B cell (primary cell): ENCODE data around the gene GTPBP4. TPM values are rescaled to one million over a fixed set of nuclear protein-coding genes. Genes with fewer than 3 reads are reported as not detected.

Experiments
- ATAC-seq: fragments of 200-7000 bp; cut with Tn5 transposase; one replicate; pipeline ENCODE4 v1.10.0; 2021; ENCODE audit warnings: low read depth, mild to moderate bottlenecking, moderate number of reproducible peaks, moderate library complexity
- CTCF ChIA-PET: fragments of 350-600 bp; sonication (Branson Sonifier 250); formaldehyde crosslinking; loops from one replicate; lab custom pipeline; 2021; ENCODE audit warnings: antibody characterized with exemption, inconsistent platforms; lab: Charles Lee
- POLR2A ChIA-PET: fragments of 350-600 bp; sonication (Branson Sonifier 250); formaldehyde crosslinking; loops from one replicate; lab custom pipeline; 2021; ENCODE audit warnings: antibody characterized with exemption; lab: Charles Lee
- DNase-seq: peaks from one replicate; pipeline ENCODE4 v3.0.0; 2013
- H2AFZ ChIP-seq: 2 replicates; pipeline ENCODE4 v1.6.1; 2012; ENCODE audit warnings: mild to moderate bottlenecking, low read depth, low read length; ENCODE audit not compliant: insufficient read depth, poor library complexity, severe bottlenecking
- H3K27ac ChIP-seq, 2 donors: 1 replicate in 1 of 2; 2 replicates in 1 of 2; pipeline ENCODE4 v1.5.1; 2012 to 2013; ENCODE audit warnings: low read length in 2 of 2, mild to moderate bottlenecking in 2 of 2, moderate library complexity in 1 of 2
- H3K27me3 ChIP-seq, 4 experiments: fragments of 200-600 bp in 1 of 4; sonication (generic) in 1 of 4; replicated peaks in 1 of 4; 1 replicate in 2 of 4; 2 replicates in 2 of 4; pipeline versions ENCODE4 v1.6.1 to v1.7.0; 2013 to 2016; ENCODE audit warnings: low read length in 3 of 4, mild to moderate bottlenecking in 2 of 4, mixed read lengths in 1 of 4, moderate library complexity in 1 of 4; ENCODE audit not compliant: insufficient read depth in 4 of 4, control insufficient read depth in 3 of 4; ENCODE audit errors: control extremely low read depth in 1 of 4
- H3K36me3 ChIP-seq, 2 experiments: replicated peaks in 1 of 2; 1 replicate in 1 of 2; 2 replicates in 1 of 2; pipeline versions ENCODE4 v1.6.1 to v1.7.1; 2013; ENCODE audit warnings: low read length in 1 of 2; ENCODE audit not compliant: insufficient read depth in 2 of 2, control insufficient read depth in 1 of 2; ENCODE audit errors: control extremely low read depth in 1 of 2, extremely low read depth in 1 of 2
- H3K4me1 ChIP-seq, 2 donors: fragments of 200-600 bp in 1 of 2; sonication (generic) in 1 of 2; 1 replicate in 1 of 2; 2 replicates in 1 of 2; pipeline versions ENCODE4 v1.5.1 to v1.6.1; 2013 to 2017; ENCODE audit warnings: low read length in 2 of 2; ENCODE audit not compliant: control insufficient read depth in 2 of 2, insufficient read depth in 2 of 2
- H3K4me2 ChIP-seq: replicated peaks from 2 replicates; pipeline ENCODE3; 2012; ENCODE audit warnings: mild to moderate bottlenecking, low read depth, low read length; ENCODE audit not compliant: poor library complexity, severe bottlenecking
- H3K4me3 ChIP-seq, 5 experiments: fragments of 200-600 bp in 1 of 5; sonication (generic) in 1 of 5; 1 replicate in 3 of 5; 2 replicates in 2 of 5; pipeline versions ENCODE4 v1.5.1 to v1.7.0; 2011 to 2016; ENCODE audit warnings: low read length in 4 of 5, mild to moderate bottlenecking in 4 of 5, low read depth in 2 of 5, control low read depth in 1 of 5, moderate library complexity in 1 of 5; ENCODE audit not compliant: insufficient read depth in 1 of 5; ENCODE audit errors: control extremely low read depth in 1 of 5, extremely low read depth in 1 of 5
- H3K79me2 ChIP-seq: fragments of 200-600 bp; sonication (generic); one replicate; pipeline ENCODE4 v1.6.0; 2016; ENCODE audit warnings: low read length; ENCODE audit not compliant: control insufficient read depth, insufficient read depth
- H3K9ac ChIP-seq: fragments of 200-600 bp; sonication (generic); 2 replicates; pipeline ENCODE4 v1.6.1; 2017; ENCODE audit warnings: mild to moderate bottlenecking, low read length, moderate library complexity
- H3K9me3 ChIP-seq, 3 donors: one replicate each; pipeline versions ENCODE4 v1.6.1 to v1.7.1; 2013; ENCODE audit warnings: low read length in 2 of 3; ENCODE audit not compliant: control insufficient read depth in 2 of 3, insufficient read depth in 1 of 3; ENCODE audit errors: control extremely low read depth in 1 of 3
- H4K20me1 ChIP-seq: 2 replicates; pipeline ENCODE4 v1.6.0; 2012; ENCODE audit warnings: mild to moderate bottlenecking, low read length; ENCODE audit not compliant: insufficient read depth, control insufficient read depth, poor library complexity, severe bottlenecking
- H3K27ac Mint-ChIP-seq: one replicate; pipeline ENCODE4 v1.8.0; 2021; ENCODE audit warnings: mixed read lengths
- H3K27me3 Mint-ChIP-seq: one replicate; pipeline ENCODE4 v1.8.0; 2021; ENCODE audit warnings: mixed read lengths
- H3K4me1 Mint-ChIP-seq: one replicate; pipeline ENCODE4 v1.8.0; 2021; ENCODE audit warnings: mixed read lengths
- H3K4me3 Mint-ChIP-seq: one replicate; pipeline ENCODE4 v1.8.0; 2021; ENCODE audit warnings: mixed read lengths
- H3K9me3 Mint-ChIP-seq: one replicate; pipeline ENCODE4 v1.8.0; 2022; ENCODE audit warnings: mixed read lengths; ENCODE audit not compliant: insufficient read depth
- EZH2 ChIP-seq: IDR thresholded peaks from 2 replicates; pipeline ENCODE4 v1.6.1; 2012; ENCODE audit warnings: borderline replicate concordance, low read depth, mild to moderate bottlenecking, moderate library complexity, low read length; ENCODE audit not compliant: insufficient read depth, poor library complexity, severe bottlenecking
- WGBS: methylation state at CpG from one replicate; pipeline ENCODE4 v1.1.5; 2013; ENCODE audit warnings: missing lambda C conversion rate; ENCODE audit not compliant: insufficient coverage; 5-methylcytosine and 5-hydroxymethylcytosine counted together
- intact Hi-C: fragments of 100-400 bp; cut with micrococcal nuclease; formaldehyde crosslinking; loops from one replicate; pipeline ENCODE4 v1.10.0; 2022
- polyA plus RNA-seq: library from polyadenylated mRNA; depleted of rRNA; stranded (reverse); fragments of >200 nt; gene quantifications from 2 replicates; pipeline ENCODE4 v1.2.3, GENCODE V29; 2012
- total RNA-seq, 2 donors: library from RNA; stranded (reverse); fragments of 120-200 nt in 1 of 2; gene quantifications; 1 replicate in 1 of 2; 2 replicates in 1 of 2; pipeline versions ENCODE4 v1.2.3 to v1.2.4, GENCODE V29; 2013 to 2022
- TF ChIP-seq, protein P1 (sequence below): fragments of 200-600 bp; IDR thresholded peaks from one replicate; pipeline ENCODE4 v1.8.0; 2022; ENCODE audit warnings: antibody characterized with exemption, mild to moderate bottlenecking

GTPBP4 gene
- total and polyA plus RNA-seq, 2 donors (not counting 1 experiment from before 2014, with no cell fraction given) = 11.8 to 45.4 TPM

DNA sequence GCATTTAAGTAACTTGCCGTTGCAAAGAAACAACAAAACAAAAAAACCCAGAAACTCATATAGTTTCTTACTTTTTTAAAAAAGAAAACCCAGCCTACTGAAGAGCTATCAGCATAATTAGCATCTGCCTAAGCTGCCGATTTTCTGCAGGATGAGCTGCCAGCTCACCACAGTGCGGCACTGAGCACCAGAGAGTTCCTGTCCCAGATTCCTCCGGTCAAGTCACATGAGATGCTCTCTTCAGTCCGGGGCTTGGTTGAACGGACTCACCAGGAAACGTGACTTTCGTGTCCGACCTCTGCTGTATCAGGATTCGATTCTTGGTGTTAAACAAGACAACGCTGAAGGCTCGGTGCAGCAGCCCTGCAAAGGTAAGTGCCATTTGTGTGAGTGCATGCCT, 34.2 kb downstream of the GTPBP4 start:
- Histone ChIP-seq H3K79me2 (no peaks in the 10 kb centered on the region), H3K9me3 (no peaks in the 10 kb centered on the region), H3K4me3 (no peak overlapping the region), H3K27me3 (no peaks in the 10 kb centered on the region), H2AFZ (no peak overlapping the region), H3K4me1 (no peaks in the 10 kb centered on the region), H4K20me1 (no peaks in the 10 kb centered on the region), H3K27ac (no peak overlapping the region), H3K4me2 (no peak overlapping the region), H3K36me3 (peaks cover 0 to 5% of the 10 kb centered on the region in 2 experiments), H3K9ac (no peak overlapping the region)
- CTCF ChIA-PET = no interaction called here
- intact Hi-C loops = no loop called here
- Mint-ChIP-seq H3K27me3 (no peaks in the 10 kb centered on the region), H3K9me3 (no peaks in the 10 kb centered on the region), H3K4me3 (no peak overlapping the region), H3K27ac (no peak overlapping the region), H3K4me1 (no peaks in the 10 kb centered on the region)
- 93% methylated on average over 11 of the region's 12 CpGs for WGBS
- no peak for TF ChIP-seq EZH2
- TF ChIP-seq, protein P1, sequence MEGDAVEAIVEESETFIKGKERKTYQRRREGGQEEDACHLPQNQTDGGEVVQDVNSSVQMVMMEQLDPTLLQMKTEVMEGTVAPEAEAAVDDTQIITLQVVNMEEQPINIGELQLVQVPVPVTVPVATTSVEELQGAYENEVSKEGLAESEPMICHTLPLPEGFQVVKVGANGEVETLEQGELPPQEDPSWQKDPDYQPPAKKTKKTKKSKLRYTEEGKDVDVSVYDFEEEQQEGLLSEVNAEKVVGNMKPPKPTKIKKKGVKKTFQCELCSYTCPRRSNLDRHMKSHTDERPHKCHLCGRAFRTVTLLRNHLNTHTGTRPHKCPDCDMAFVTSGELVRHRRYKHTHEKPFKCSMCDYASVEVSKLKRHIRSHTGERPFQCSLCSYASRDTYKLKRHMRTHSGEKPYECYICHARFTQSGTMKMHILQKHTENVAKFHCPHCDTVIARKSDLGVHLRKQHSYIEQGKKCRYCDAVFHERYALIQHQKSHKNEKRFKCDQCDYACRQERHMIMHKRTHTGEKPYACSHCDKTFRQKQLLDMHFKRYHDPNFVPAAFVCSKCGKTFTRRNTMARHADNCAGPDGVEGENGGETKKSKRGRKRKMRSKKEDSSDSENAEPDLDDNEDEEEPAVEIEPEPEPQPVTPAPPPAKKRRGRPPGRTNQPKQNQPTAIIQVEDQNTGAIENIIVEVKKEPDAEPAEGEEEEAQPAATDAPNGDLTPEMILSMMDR = no peak
- POLR2A ChIA-PET = no interaction called here
- DNase-seq (no peak), ATAC-seq (no peak)

DNA sequence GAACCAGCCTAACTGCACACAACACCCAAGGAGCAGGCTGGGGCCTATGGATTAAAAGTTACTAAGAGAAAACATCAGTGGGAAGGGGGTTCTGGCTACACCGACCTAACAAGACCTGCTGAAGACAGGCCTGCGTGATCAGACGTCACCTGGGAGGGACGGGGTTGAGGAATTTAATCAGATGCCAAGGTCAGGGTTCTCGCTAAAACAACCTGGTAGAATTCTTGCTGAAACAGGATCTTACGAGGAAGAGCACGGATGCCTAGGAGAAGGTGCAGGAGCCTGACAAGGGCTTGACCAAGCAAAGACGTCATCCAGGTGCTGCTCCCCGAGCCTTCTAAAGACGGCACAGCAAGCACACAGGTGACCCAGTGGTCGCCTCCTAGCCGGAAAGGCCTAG, 35.9 kb downstream of the GTPBP4 start:
- POLR2A ChIA-PET = no interaction called here
- Histone ChIP-seq H3K4me3 (no peak overlapping the region), H3K36me3 (no peaks in the 10 kb centered on the region), H3K27me3 (no peaks in the 10 kb centered on the region), H3K4me1 (no peaks in the 10 kb centered on the region), H3K9me3 (no peaks in the 10 kb centered on the region), H3K27ac (no peak overlapping the region), H4K20me1 (no peaks in the 10 kb centered on the region), H3K9ac (no peak overlapping the region), H2AFZ (no peak overlapping the region), H3K4me2 (no peak overlapping the region), H3K79me2 (no peaks in the 10 kb centered on the region)
- Mint-ChIP-seq H3K27ac (no peak overlapping the region), H3K4me3 (no peak overlapping the region), H3K9me3 (no peaks in the 10 kb centered on the region), H3K27me3 (no peaks in the 10 kb centered on the region), H3K4me1 (no peaks in the 10 kb centered on the region)
- no peak for ATAC-seq
- TF ChIP-seq, protein P1 = no peak
- no peak for TF ChIP-seq EZH2
- intact Hi-C loops = no loop called here
- 97% methylated on average over 12 of the region's 12 CpGs for WGBS
- no peak for DNase-seq
- CTCF ChIA-PET = no interaction called here
